Activated CD8-positive, alpha-beta T cell treated with anti-CD3 and anti-CD28 coated beads, Interleukin-2, amount 10 ng/mL, durations not matched to agents 7 days and 5 days (primary cell): Measurements from ENCODE around the gene KDM6B. TPM values are rescaled to one million over a fixed set of nuclear protein-coding genes. Genes with fewer than 3 reads are reported as not detected.

ENCODE experiments used
- ATAC-seq: fragments of 150-1000 bp; cut with Tn5 transposase; one replicate; pipeline ENCODE4 v1.10.0; 2021; ENCODE audit warnings: moderate library complexity
- CTCF ChIA-PET: fragments of 350-600 bp; sonication (Branson Sonifier 250); formaldehyde crosslinking; loops from one replicate; lab custom pipeline; 2021; ENCODE audit warnings: antibody characterized with exemption; lab: Charles Lee
- POLR2A ChIA-PET: fragments of 350-600 bp; sonication (Branson Sonifier 250); formaldehyde crosslinking; loops from one replicate; lab custom pipeline; 2021; ENCODE audit warnings: antibody characterized with exemption; lab: Charles Lee
- DNase-seq: peaks from one replicate; pipeline ENCODE4 v3.0.0-alpha.2; 2020
- H3K27ac Mint-ChIP-seq: one replicate; pipeline ENCODE4 v1.8.0; 2021; ENCODE audit warnings: mild to moderate bottlenecking, mixed read lengths
- H3K27me3 Mint-ChIP-seq: one replicate; pipeline ENCODE4 v1.8.0; 2021; ENCODE audit warnings: low read depth, mixed read lengths
- H3K36me3 Mint-ChIP-seq: one replicate; pipeline ENCODE4 v1.8.0; 2021; ENCODE audit warnings: low read depth, mixed read lengths
- H3K4me1 Mint-ChIP-seq: one replicate; pipeline ENCODE4 v1.8.0; 2021; ENCODE audit warnings: low read depth, mixed read lengths
- H3K4me3 Mint-ChIP-seq: one replicate; pipeline ENCODE4 v1.8.0; 2021; ENCODE audit warnings: mild to moderate bottlenecking, mixed read lengths
- H3K9me3 Mint-ChIP-seq: one replicate; pipeline ENCODE4 v1.8.0; 2022; ENCODE audit warnings: mixed read lengths; ENCODE audit not compliant: insufficient read depth
- total RNA-seq, 2 experiments: library from RNA; stranded (reverse); gene quantifications; one replicate each; pipeline ENCODE4 v1.2.3, GENCODE V29; 2021

KDM6B gene
- total RNA-seq, 2 experiments from 2014 or later = 12.4 to 12.6 TPM

DNA sequence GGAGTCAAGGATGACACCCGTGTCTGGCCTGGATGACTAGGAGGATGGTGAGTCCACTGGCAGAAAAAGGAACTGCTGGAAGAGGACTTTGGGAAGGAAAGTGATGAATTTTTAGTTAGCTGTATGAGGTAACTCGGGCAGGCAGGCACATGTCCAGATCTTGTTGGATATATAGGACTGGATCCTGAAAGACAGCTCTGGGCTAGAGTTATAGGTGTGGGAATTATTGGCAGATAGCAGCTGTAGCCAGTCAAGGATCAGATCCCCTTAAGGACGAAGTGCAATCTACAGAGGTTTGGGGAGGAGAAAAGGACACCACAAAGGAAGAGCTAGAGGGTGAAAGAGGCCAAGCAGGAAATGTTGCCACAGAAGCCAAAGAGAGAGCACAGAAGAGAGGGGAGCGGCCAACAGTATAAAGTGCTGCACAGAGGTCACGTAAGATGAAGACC, 33.9 kb downstream of the KDM6B start:
- peaks cover 36% of the 10 kb centered on the region for H3K36me3 Mint-ChIP-seq
- H3K9me3 Mint-ChIP-seq = no peaks in the 10 kb centered on the region
- ATAC-seq (peak; percentile 89), DNase-seq (peak; percentile 65)
- H3K27me3 Mint-ChIP-seq = no peaks in the 10 kb centered on the region
- CTCF ChIA-PET = interaction anchor here (0.6 to 14.5 kb wide), 14 partner anchors 11 to 206 kb away, joined by 3 to 201 read pairs (median 5); partner anchors contain the start of gene NAA38
- H3K27ac Mint-ChIP-seq = peak overlapping the region; percentile 81
- POLR2A ChIA-PET = interaction anchor here (1.0 to 2.2 kb wide), 3 partner anchors 18 to 63 kb away, joined by 3 to 9 read pairs (median 4); no protein-coding TSS in a partner anchor
- peak overlapping the region; percentile 63 for H3K4me3 Mint-ChIP-seq
- H3K4me1 Mint-ChIP-seq = peaks cover 36% of the 10 kb centered on the region

- CTCF ChIA-PET = interaction anchor here (1.4 to 1.7 kb wide), 2 partner anchors 9 to 11 kb away, joined by 4 to 6 read pairs; no protein-coding TSS in a partner anchor
- POLR2A ChIA-PET = interaction anchor here (1.1 kb wide), 1 partner anchor 14 kb away, joined by 3 read pairs; no protein-coding TSS in a partner anchor
- Mint-ChIP-seq H3K36me3 (peaks cover 22% of the 10 kb centered on the region), H3K4me1 (peaks cover 19% of the 10 kb centered on the region), H3K4me3 (no peak overlapping the region), H3K9me3 (no peaks in the 10 kb centered on the region), H3K27ac (no peak overlapping the region), H3K27me3 (no peaks in the 10 kb centered on the region)
- no peak for ATAC-seq
- DNase-seq = no peak
Observed at GRCh38 chr17:7873051-7873450, 39.0 kb downstream of the KDM6B start.

- H3K4me1 Mint-ChIP-seq = peaks cover 3% of the 10 kb centered on the region
- POLR2A ChIA-PET = no interaction called here
- peaks cover 18% of the 10 kb centered on the region for H3K36me3 Mint-ChIP-seq
- no peak overlapping the region for H3K4me3 Mint-ChIP-seq
- no peak overlapping the region for H3K27ac Mint-ChIP-seq
- no peaks in the 10 kb centered on the region for H3K9me3 Mint-ChIP-seq
- DNase-seq (no peak), ATAC-seq (no peak)
- CTCF ChIA-PET = interaction anchor here (0.9 to 3.0 kb wide), 4 partner anchors 13 to 114 kb away, joined by 3 to 14 read pairs (median 4); no protein-coding TSS in a partner anchor
- H3K27me3 Mint-ChIP-seq = no peaks in the 10 kb centered on the region
Observed at GRCh38 chr17:7875804-7876370, 41.9 kb downstream of the KDM6B start.

DNA sequence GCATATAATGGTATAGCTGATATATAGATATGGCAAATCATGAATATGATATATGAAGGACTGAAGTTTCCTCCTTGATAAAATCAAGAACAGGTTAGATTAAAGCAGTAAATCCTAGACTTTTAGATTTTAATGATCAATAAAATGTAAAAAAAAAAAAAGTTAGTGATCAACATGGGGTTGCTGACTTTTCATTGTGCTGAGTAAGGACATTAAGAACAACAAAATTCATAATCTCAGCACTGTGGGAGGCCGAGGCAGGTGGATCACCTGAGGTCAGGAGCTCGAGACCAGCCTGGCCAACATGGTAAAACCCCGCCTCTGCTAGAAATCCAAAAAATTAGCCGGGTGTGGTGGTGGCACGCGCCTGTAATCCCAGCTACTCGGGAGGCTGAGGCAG, 44.2 kb downstream of the KDM6B start:
- no peak overlapping the region for H3K27ac Mint-ChIP-seq
- no peaks in the 10 kb centered on the region for H3K9me3 Mint-ChIP-seq
- H3K36me3 Mint-ChIP-seq = peaks cover 9% of the 10 kb centered on the region
- no peaks in the 10 kb centered on the region for H3K4me1 Mint-ChIP-seq
- H3K4me3 Mint-ChIP-seq = no peak overlapping the region
- ChIA-PET CTCF (interaction anchor here (0.7 to 0.8 kb wide), 2 partner anchors 16 to 112 kb away, joined by 3 read pairs; no protein-coding TSS in a partner anchor), POLR2A (interaction anchor here (0.6 kb wide), 1 partner anchor 329 kb away, joined by 4 read pairs; no protein-coding TSS in a partner anchor)
- ATAC-seq = no peak
- no peak for DNase-seq
- H3K27me3 Mint-ChIP-seq = no peaks in the 10 kb centered on the region

DNA sequence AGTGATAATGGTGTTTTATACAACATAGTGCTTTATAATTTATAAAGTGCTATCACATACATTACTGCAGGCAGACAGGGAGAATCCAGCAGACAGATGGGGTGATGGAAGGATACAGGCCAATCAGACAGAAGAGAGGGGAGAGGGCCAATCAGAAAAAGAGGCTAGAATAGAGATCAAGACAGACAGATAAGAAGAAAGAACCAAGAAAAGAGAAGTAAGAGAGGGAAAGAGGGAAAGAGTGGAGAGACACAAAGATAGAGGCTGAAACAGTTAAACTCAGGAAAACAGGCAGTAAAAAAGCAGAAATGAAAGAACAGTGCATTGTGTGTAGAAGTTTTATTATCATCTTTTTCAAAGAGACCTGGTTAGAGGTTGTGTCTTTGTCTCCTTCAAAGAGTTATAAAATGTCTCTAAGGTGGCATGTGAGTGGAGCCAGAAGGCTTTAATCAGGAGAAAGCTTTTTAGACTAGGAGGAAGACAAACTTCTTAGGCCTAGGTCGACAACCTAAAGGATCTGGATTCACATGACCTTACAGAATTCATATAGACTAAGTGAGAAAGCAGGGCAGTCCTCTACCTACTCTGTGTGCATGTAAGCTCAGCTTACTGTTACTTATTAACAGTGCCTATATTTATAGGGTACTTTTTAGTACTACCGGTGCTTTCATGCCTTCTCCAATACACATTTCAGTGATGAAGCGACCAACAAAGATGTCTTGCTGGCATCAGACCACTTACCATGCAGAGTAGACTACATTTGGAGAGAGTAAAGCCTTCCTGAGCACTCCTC, 46.3 kb downstream of the KDM6B start:
- H3K9me3 Mint-ChIP-seq = no peaks in the 10 kb centered on the region
- no peaks in the 10 kb centered on the region for H3K4me1 Mint-ChIP-seq
- peaks cover 4% of the 10 kb centered on the region for H3K36me3 Mint-ChIP-seq
- CTCF ChIA-PET = no interaction called here
- no peak overlapping the region for H3K4me3 Mint-ChIP-seq
- no peak overlapping the region for H3K27ac Mint-ChIP-seq
- ATAC-seq (no peak), DNase-seq (no peak)
- H3K27me3 Mint-ChIP-seq = no peaks in the 10 kb centered on the region
- POLR2A ChIA-PET = no interaction called here

DNA sequence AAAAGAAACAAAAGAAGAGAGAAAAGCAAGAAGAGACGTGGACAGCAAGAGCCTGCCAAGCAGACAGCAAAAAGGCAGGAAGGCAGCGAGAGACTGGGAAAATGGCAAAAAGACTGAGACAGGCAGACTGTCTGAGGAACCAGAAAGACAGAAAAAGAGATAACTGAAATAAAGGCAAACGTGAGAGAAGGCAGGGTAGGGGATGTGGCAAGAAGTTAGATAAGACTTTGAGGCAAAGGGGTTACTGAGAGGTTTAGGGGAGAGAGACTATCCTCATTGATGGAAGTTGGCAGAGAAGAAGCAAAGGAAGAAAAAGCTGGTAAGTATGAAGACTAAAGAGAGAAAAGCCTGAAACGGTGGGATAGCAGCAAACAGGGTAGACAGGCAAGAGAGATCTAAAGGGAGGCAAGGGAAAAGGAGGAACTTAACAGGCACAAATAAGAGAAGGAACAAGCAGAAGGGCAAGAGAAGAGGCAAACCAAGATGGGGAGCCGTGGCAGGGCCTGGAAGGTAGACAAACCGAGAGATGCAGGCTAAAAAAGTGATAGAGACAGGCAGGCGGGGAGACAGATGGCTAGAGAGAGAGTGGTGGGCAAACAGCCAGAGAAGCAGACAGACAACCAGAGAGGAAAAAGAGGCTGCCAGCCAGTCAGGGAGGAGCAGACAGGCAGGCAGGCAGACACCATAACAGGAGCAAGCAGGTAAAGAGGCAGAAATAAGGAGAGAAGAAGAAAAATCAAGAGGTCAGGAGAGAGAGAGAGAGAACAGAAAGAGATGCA, 47.4 kb downstream of the KDM6B start:
- POLR2A ChIA-PET = no interaction called here
- Mint-ChIP-seq H3K27me3 (no peaks in the 10 kb centered on the region), H3K4me3 (no peak overlapping the region), H3K27ac (no peak overlapping the region), H3K36me3 (peaks cover 6% of the 10 kb centered on the region), H3K9me3 (no peaks in the 10 kb centered on the region), H3K4me1 (no peaks in the 10 kb centered on the region)
- CTCF ChIA-PET = no interaction called here
- no peak for DNase-seq
- ATAC-seq = no peak

GRCh38 chr17:7882068-7882467, 48.1 kb downstream of the KDM6B start:
- POLR2A ChIA-PET = interaction anchor here (0.6 kb wide), 1 partner anchor 555 kb away, joined by 3 read pairs; no protein-coding TSS in a partner anchor
- H3K4me1 Mint-ChIP-seq = no peaks in the 10 kb centered on the region
- CTCF ChIA-PET = interaction anchor here (1.6 kb wide), 1 partner anchor 13 kb away, joined by 7 read pairs; no protein-coding TSS in a partner anchor
- H3K27ac Mint-ChIP-seq = no peak overlapping the region
- peaks cover 6% of the 10 kb centered on the region for H3K36me3 Mint-ChIP-seq
- H3K9me3 Mint-ChIP-seq = no peaks in the 10 kb centered on the region
- no peak for DNase-seq
- no peak overlapping the region for H3K4me3 Mint-ChIP-seq
- no peak for ATAC-seq
- H3K27me3 Mint-ChIP-seq = no peaks in the 10 kb centered on the region

DNA sequence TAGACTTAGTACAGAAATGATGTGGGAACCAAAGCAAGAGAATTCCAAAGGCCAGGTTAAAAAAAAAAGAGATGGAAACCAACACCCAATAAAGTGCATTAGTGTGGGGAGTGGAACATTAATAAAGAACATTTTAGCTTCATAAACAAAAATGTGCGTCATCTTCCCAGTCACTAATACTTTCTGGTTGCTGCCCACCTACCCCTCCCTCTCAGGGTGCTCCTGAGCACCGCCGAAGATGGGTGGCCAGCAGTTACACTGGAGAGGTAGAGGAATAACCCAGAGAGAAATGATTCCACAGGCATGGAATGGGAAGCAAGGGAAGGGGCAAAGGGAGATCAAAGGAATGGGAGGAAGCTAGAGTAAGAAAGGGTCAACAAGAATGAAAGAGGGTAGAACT, 48.6 kb downstream of the KDM6B start:
- DNase-seq (no peak), ATAC-seq (no peak)
- Mint-ChIP-seq H3K36me3 (peaks cover 4% of the 10 kb centered on the region), H3K9me3 (no peaks in the 10 kb centered on the region), H3K4me1 (no peaks in the 10 kb centered on the region), H3K27me3 (no peaks in the 10 kb centered on the region), H3K4me3 (no peak overlapping the region), H3K27ac (no peak overlapping the region)
- ChIA-PET CTCF (interaction anchor here (0.9 to 1.9 kb wide), 8 partner anchors 11 to 174 kb away, joined by 3 to 10 read pairs (median 4); partner anchors contain the start of gene NAA38), POLR2A (interaction anchor here (0.6 kb wide), 1 partner anchor 555 kb away, joined by 3 read pairs; no protein-coding TSS in a partner anchor)

Other genes with a start within 250 kb of the KDM6B start
- under 1 TPM; 0.29 to 0.34 TPM for gene SOX15, start 244.1 kb upstream of the KDM6B start, total RNA-seq
- 10 to 100 TPM; 27.6 to 31.8 TPM for gene FXR2, start 219.3 kb upstream of the KDM6B start, total RNA-seq
- gene SAT2, start 206.4 kb upstream of the KDM6B start, total RNA-seq = 10 to 100 TPM; 18.2 to 21.4 TPM
- gene SHBG, start 204.1 kb upstream of the KDM6B start, total RNA-seq = not detected
- not detected for gene ATP1B2, start 183.3 kb upstream of the KDM6B start, total RNA-seq
- gene TP53, start 146.7 kb upstream of the KDM6B start, total RNA-seq = 100 to 1,000 TPM; 131 to 136 TPM
- 10 to 100 TPM; 27.1 to 29.3 TPM for gene WRAP53, start 145.7 kb upstream of the KDM6B start, total RNA-seq
- not detected for gene EFNB3, start 129.0 kb upstream of the KDM6B start, total RNA-seq
- not detected for gene DNAH2, start 116.5 kb upstream of the KDM6B start, total RNA-seq
- gene TMEM88, start 20.8 kb downstream of the KDM6B start, total RNA-seq = 1 to 10 TPM in 1 of 2 experiments, under 1 TPM in 1; 0.87 to 1.2 TPM
- gene NAA38, start 23.3 kb downstream of the KDM6B start, total RNA-seq = 10 to 100 TPM; 92.7 to 93.1 TPM
- 10 to 100 TPM in 1 of 2 experiments, 1 to 10 TPM in 1; 9.8 to 11.2 TPM for gene CYB5D1, start 23.8 kb downstream of the KDM6B start, total RNA-seq
- 100 to 1,000 TPM; 125 to 129 TPM for gene CHD3, start 54.6 kb downstream of the KDM6B start, total RNA-seq
- 1 to 10 TPM; 4.2 TPM for gene RNF227, start 82.1 kb downstream of the KDM6B start, total RNA-seq
- 10 to 100 TPM in 1 of 2 experiments, 1 to 10 TPM in 1; 8.8 to 10.3 TPM for gene KCNAB3, start 95.6 kb downstream of the KDM6B start, total RNA-seq
- gene TRAPPC1, start 97.7 kb downstream of the KDM6B start, total RNA-seq = 100 to 1,000 TPM; 248 to 278 TPM
- gene CNTROB, start 98.0 kb downstream of the KDM6B start, total RNA-seq = 10 to 100 TPM; 66.7 to 76.5 TPM
- not detected for gene GUCY2D, start 168.4 kb downstream of the KDM6B start, total RNA-seq
- gene ALOX15B, start 204.8 kb downstream of the KDM6B start, total RNA-seq = not detected